CD8-positive, alpha-beta memory T cell (primary cell): ENCODE measurements around the gene DEK. TPM values are rescaled to one million over a fixed set of nuclear protein-coding genes. Genes with fewer than 3 reads are reported as not detected.
"Not testable (repeated sequence)": the region's sequence is repeated elsewhere in the genome, so short reads cannot be mapped to it uniquely, and the experiment has no call there.

Source experiments
- CTCF ChIA-PET: fragments of 350-600 bp; sonication (Branson Sonifier 250); formaldehyde crosslinking; loops from one replicate; lab custom pipeline; 2021; ENCODE audit warnings: antibody characterized with exemption; lab: Charles Lee
- POLR2A ChIA-PET: fragments of 350-600 bp; sonication (Branson Sonifier 250); formaldehyde crosslinking; loops from one replicate; lab custom pipeline; 2021; ENCODE audit warnings: antibody characterized with exemption; lab: Charles Lee
- DNase-seq, 5 donors: peaks; one replicate each; pipeline versions ENCODE4 v3.0.0 to v3.0.0-alpha.2; 2020 to 2022; ENCODE audit warnings: mixed read lengths in 1 of 5
- H3K27ac ChIP-seq: one replicate; pipeline ENCODE4 v1.7.0; 2013; ENCODE audit warnings: low read depth, mild to moderate bottlenecking, low read length, moderate library complexity
- H3K27me3 ChIP-seq: 2 replicates; pipeline ENCODE4 v1.7.0; 2013; ENCODE audit warnings: low read length, mild to moderate bottlenecking; ENCODE audit not compliant: insufficient read depth, poor library complexity, severe bottlenecking
- H3K36me3 ChIP-seq: 2 replicates; pipeline ENCODE4 v1.7.0; 2013; ENCODE audit warnings: mild to moderate bottlenecking, low read length, moderate library complexity; ENCODE audit not compliant: insufficient read depth
- H3K4me1 ChIP-seq: 2 replicates; pipeline ENCODE4 v1.7.0; 2013; ENCODE audit warnings: mild to moderate bottlenecking, low read length, moderate library complexity; ENCODE audit not compliant: insufficient read depth
- H3K4me3 ChIP-seq: 2 replicates; pipeline ENCODE4 v1.7.0; 2013; ENCODE audit warnings: mild to moderate bottlenecking, low read length
- H3K9me3 ChIP-seq: 2 replicates; pipeline ENCODE4 v1.7.0; 2013; ENCODE audit warnings: mild to moderate bottlenecking, low read length
- H3K27ac Mint-ChIP-seq, 8 donors: one replicate each; pipeline ENCODE4 v1.8.0; 2020 to 2021; ENCODE audit warnings: mixed read lengths in 8 of 8, mild to moderate bottlenecking in 6 of 8, inconsistent platforms in 3 of 8, moderate library complexity in 3 of 8
- H3K27me3 Mint-ChIP-seq, 2 donors: one replicate each; pipeline ENCODE4 v1.8.0; 2020 to 2021; ENCODE audit warnings: mixed read lengths in 2 of 2, mild to moderate bottlenecking in 1 of 2, moderate library complexity in 1 of 2
- H3K36me3 Mint-ChIP-seq, 3 donors: one replicate each; pipeline ENCODE4 v1.8.0; 2020 to 2021; ENCODE audit warnings: mixed read lengths in 3 of 3, inconsistent platforms in 1 of 3, mild to moderate bottlenecking in 1 of 3
- H3K4me1 Mint-ChIP-seq, 3 donors: one replicate each; pipeline ENCODE4 v1.8.0; 2020 to 2021; ENCODE audit warnings: mixed read lengths in 3 of 3, inconsistent platforms in 1 of 3, mild to moderate bottlenecking in 1 of 3
- H3K4me3 Mint-ChIP-seq, 7 donors: one replicate each; pipeline ENCODE4 v1.8.0; 2020 to 2021; ENCODE audit warnings: mixed read lengths in 7 of 7, mild to moderate bottlenecking in 6 of 7, moderate library complexity in 4 of 7, inconsistent platforms in 2 of 7
- H3K9me3 Mint-ChIP-seq, 5 donors: one replicate each; pipeline ENCODE4 v1.8.0; 2020 to 2022; ENCODE audit warnings: mixed read lengths in 5 of 5, mild to moderate bottlenecking in 3 of 5, moderate library complexity in 2 of 5, inconsistent platforms in 1 of 5
- polyA plus RNA-seq: library from polyadenylated mRNA; unstranded; fragments of 300-500 nt; fragmentation: Illumina TruSeq; gene quantifications from one replicate; pipeline ENCODE4 v1.2.3, GENCODE V29; 2021
- total RNA-seq, 2 experiments: library from RNA; stranded (reverse); gene quantifications; one replicate each; pipeline ENCODE4 v1.2.3, GENCODE V29; 2021

DEK gene
- total and polyA plus RNA-seq, 3 experiments from 2014 or later: 90.3 to 181 (median 174) TPM

DNA sequence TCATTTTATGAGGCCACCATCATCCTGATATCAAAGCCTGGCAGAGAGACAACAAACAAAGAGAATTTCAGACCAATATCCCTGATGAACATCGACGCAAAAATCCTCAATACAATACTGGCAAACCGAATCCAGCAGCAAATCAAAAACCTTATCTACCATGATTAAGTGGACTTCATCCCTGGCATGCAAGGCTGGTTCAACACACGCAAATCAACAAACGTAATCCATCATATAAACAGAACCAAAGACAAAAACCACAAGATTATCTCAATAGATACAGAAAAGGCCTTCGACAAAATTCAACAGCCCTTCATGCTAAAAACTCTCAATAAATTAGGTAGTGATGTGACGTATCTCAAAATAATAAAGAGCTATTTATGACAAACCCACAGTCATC, 32.5 kb downstream of the DEK start:
- H3K36me3 ChIP-seq: peaks cover 11% of the 10 kb centered on the region
- CTCF ChIA-PET, POLR2A ChIA-PET, H3K4me3 ChIP-seq, DNase-seq, H3K4me1 ChIP-seq, H3K27me3 ChIP-seq, H3K27ac ChIP-seq, H3K27me3 Mint-ChIP-seq, H3K4me3 Mint-ChIP-seq, H3K9me3 ChIP-seq: not testable (repeated sequence)
- Mint-ChIP-seq H3K4me1 (peaks cover 21 to 40% (median 26%) of the 10 kb centered on the region in 3 donors), H3K27ac (peak overlapping the region in 1 of 8 donors; percentile 12), H3K9me3 (peaks cover 9 to 43% (median 29%) of the 10 kb centered on the region in 5 donors), H3K36me3 (peaks cover 59 to 95% (median 69%) of the 10 kb centered on the region in 3 donors)

DNA sequence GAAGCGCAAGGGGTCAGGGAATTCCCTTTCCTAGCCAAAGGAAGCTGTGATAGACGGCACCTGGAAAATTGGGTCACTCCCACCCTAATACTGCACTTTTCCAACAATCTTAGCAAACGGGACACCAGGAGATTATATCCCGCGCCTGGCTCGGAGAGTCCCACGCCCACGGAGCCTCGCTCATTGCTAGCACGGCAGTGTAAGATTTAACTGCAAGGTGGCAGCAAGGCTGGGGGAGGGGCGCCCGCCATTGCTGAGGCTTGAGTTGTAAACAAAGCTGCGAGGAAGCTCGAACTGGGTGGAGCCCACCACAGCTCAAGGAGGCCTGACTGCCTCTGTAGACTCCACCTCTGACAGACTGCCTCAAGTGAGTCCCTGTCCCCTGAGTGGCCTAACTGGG, 35.7 kb downstream of the DEK start:
- H3K27me3 ChIP-seq, H3K9me3 ChIP-seq, DNase-seq, H3K4me1 ChIP-seq, H3K4me3 ChIP-seq, POLR2A ChIA-PET, CTCF ChIA-PET, H3K4me3 Mint-ChIP-seq, H3K27ac Mint-ChIP-seq, H3K27ac ChIP-seq, H3K36me3 ChIP-seq, H3K27me3 Mint-ChIP-seq: not testable (repeated sequence)
- peaks cover 49 to 91% (median 49%) of the 10 kb centered on the region in 3 donors for H3K36me3 Mint-ChIP-seq
- H3K9me3 Mint-ChIP-seq: peaks cover 0 to 34% (median 29%) of the 10 kb centered on the region in 5 donors
- H3K4me1 Mint-ChIP-seq: peaks cover 21 to 33% (median 29%) of the 10 kb centered on the region in 3 donors

DNA sequence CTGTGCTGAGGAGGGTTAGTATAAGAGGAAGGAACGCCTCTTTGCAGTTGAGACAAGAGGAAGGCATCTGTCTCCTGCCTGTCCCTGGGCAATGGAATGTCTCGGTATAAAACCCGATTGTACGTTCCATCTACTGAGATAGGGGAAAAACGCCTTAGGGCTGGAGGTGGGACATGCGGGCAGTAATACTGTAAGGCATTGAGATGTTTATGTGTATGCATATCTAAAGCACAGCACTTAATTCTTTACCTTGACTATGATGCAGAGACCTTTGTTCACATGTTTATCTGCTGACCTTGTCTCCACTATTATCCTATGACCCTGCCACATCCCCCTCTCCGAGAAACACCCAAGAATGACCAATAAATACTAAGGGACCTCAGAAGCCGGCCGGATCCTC, 37.2 kb downstream of the DEK start:
- H3K4me3 Mint-ChIP-seq, H3K27ac ChIP-seq, H3K27me3 Mint-ChIP-seq, H3K27me3 ChIP-seq, DNase-seq, CTCF ChIA-PET, H3K9me3 ChIP-seq, H3K4me3 ChIP-seq, H3K4me1 ChIP-seq, POLR2A ChIA-PET, H3K36me3 ChIP-seq: not testable (repeated sequence)
- peak overlapping the region in 4 of 8 donors; percentile 41 to 68 (median 52) for H3K27ac Mint-ChIP-seq
- H3K9me3 Mint-ChIP-seq: peaks cover 0 to 25% (median 21%) of the 10 kb centered on the region in 5 donors
- peaks cover 14 to 24% (median 23%) of the 10 kb centered on the region in 3 donors for H3K4me1 Mint-ChIP-seq
- H3K36me3 Mint-ChIP-seq: peaks cover 37 to 90% (median 42%) of the 10 kb centered on the region in 3 donors

DNA sequence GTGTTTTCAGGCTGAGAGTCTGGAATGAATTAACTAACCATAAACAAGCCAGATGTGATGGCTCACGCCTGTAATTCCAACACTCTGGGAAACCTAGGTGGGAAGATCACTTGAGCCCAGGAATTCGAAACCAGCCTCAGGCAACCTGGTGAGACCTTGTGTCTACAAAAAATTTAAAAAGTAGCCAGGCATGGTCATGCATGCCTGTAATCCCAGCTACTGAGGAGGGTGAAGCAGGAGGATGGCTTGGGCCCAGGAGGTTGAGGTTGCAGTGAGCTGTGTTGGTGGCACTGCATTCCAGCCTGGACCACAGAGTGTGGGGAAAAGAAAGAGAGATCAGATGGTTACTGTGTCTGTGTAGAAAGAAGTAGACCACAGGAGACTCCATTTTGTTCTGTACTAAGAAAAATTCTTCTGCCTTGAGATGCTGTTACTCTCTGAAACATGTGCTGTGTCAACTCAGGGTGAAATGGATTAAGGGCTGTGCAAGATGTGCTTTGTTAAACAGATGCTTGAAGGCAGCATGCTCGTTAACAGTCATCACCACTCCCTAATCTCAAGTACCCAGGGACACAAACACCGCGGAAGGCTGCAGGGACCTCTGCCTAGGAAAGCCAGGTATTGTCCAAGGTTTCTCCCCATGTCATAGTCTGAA, 37.8 kb downstream of the DEK start:
- CTCF ChIA-PET: interaction anchor here (1.2 kb wide), 1 partner anchor 27 kb away, joined by 3 read pairs; no protein-coding TSS in a partner anchor
- H3K27ac ChIP-seq, H3K4me1 ChIP-seq, POLR2A ChIA-PET, H3K27me3 ChIP-seq, DNase-seq, H3K9me3 ChIP-seq, H3K36me3 ChIP-seq, H3K27me3 Mint-ChIP-seq, H3K4me3 Mint-ChIP-seq, H3K4me3 ChIP-seq: not testable (repeated sequence)
- H3K36me3 Mint-ChIP-seq: peaks cover 31 to 89% (median 38%) of the 10 kb centered on the region in 3 donors
- peaks cover 13 to 20% (median 18%) of the 10 kb centered on the region in 3 donors for H3K4me1 Mint-ChIP-seq
- peak overlapping the region in 4 of 8 donors; percentile 23 to 57 (median 45) for H3K27ac Mint-ChIP-seq
- H3K9me3 Mint-ChIP-seq: peaks cover 0 to 20% (median 17%) of the 10 kb centered on the region in 5 donors

DNA sequence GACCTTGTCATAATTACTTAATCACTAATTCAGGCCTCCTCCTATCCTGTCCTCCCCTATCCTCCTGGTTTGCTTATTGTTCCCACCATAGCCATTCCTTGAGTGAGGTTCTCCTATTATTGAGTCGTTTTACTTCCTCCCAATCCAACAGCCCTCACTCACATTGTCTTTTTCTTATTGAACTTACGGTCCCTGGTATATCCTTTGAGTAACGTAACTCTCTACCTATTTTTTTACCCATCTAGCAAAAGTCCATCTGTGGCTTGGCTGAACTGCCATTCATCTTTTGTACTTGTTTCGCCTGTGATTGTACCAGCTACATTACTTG, 43.1 kb downstream of the DEK start:
- no peak overlapping the region for H3K4me3 ChIP-seq
- peaks cover 8% of the 10 kb centered on the region for H3K36me3 ChIP-seq
- H3K27ac ChIP-seq: no peak overlapping the region
- H3K4me1 Mint-ChIP-seq: peaks cover 0 to 7% (median 0%) of the 10 kb centered on the region in 3 donors
- H3K27me3 ChIP-seq: no peaks in the 10 kb centered on the region
- no peaks in the 10 kb centered on the region for H3K9me3 Mint-ChIP-seq
- ChIA-PET CTCF (no interaction called here), POLR2A (no interaction called here)
- H3K27ac Mint-ChIP-seq: peak overlapping the region in 2 of 8 donors; percentile 17 to 51
- peaks cover 0 to 75% (median 30%) of the 10 kb centered on the region in 3 donors for H3K36me3 Mint-ChIP-seq
- H3K4me1 ChIP-seq: no peaks in the 10 kb centered on the region
- H3K4me3 Mint-ChIP-seq: no peak overlapping the region
- DNase-seq: no peak
- no peaks in the 10 kb centered on the region for H3K27me3 Mint-ChIP-seq
- H3K9me3 ChIP-seq: no peaks in the 10 kb centered on the region

DNA sequence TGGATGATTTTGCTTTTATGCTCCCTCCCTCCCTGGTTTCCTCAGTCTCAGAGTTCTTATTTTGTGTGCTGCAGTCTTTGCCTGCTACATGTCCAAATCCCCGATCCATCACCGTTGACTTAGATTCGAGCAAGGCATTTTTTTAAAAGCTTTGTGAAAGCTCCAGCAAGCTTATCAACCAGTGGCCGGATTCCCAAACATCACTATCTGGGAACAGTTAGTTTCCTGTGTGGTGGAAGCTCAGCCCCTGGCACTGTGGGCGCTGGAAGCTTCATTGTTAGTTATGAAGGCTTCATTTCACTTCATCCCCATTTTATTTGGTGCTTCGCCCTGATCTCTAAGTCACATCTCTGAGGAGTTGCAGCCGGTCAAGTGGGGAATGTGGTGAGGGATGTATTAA, 44.7 kb downstream of the DEK start:
- H3K27me3 ChIP-seq: no peaks in the 10 kb centered on the region
- H3K27ac Mint-ChIP-seq: peak overlapping the region in 4 of 8 donors; percentile 15 to 82 (median 36)
- no peak overlapping the region for H3K27ac ChIP-seq
- ChIA-PET CTCF (no interaction called here), POLR2A (no interaction called here)
- H3K36me3 Mint-ChIP-seq: peaks cover 0 to 70% (median 24%) of the 10 kb centered on the region in 3 donors
- no peak overlapping the region for H3K4me3 ChIP-seq
- H3K4me1 ChIP-seq: no peaks in the 10 kb centered on the region
- H3K4me3 Mint-ChIP-seq: no peak overlapping the region
- H3K9me3 Mint-ChIP-seq: no peaks in the 10 kb centered on the region
- no peak for DNase-seq
- H3K4me1 Mint-ChIP-seq: peaks cover 0 to 10% (median 4%) of the 10 kb centered on the region in 3 donors
- no peaks in the 10 kb centered on the region for H3K9me3 ChIP-seq
- peaks cover 8% of the 10 kb centered on the region for H3K36me3 ChIP-seq
- no peaks in the 10 kb centered on the region for H3K27me3 Mint-ChIP-seq

DNA sequence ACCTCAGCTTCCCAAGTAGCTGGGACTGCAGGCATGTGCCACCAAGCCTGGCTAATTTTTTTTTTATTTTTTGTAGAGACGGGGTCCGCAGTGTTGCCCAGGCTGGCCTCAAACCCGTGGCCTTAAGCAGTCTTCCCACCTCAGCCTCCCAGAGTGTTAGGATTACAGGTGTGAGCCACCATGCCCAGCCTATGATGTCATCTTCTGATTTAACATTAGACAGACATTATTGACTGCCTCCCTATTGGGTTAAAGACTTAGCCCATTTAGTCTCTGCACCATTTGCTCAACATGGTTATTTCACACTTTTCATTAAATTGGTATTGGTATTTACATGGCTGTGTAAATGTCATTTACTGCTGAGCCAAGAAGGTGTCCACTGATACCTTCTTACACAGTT, 46.1 kb downstream of the DEK start:
- no peaks in the 10 kb centered on the region for H3K9me3 ChIP-seq
- Mint-ChIP-seq H3K36me3 (peaks cover 6 to 69% (median 28%) of the 10 kb centered on the region in 3 donors), H3K9me3 (no peaks in the 10 kb centered on the region), H3K27ac (peak overlapping the region in 1 of 8 donors; percentile 75), H3K27me3 (no peaks in the 10 kb centered on the region), H3K4me1 (peaks cover 6 to 23% (median 12%) of the 10 kb centered on the region in 3 donors), H3K4me3 (no peak overlapping the region)
- H3K27me3 ChIP-seq: no peaks in the 10 kb centered on the region
- CTCF ChIA-PET: no interaction called here
- H3K4me1 ChIP-seq: no peaks in the 10 kb centered on the region
- POLR2A ChIA-PET: no interaction called here
- no peak overlapping the region for H3K27ac ChIP-seq
- H3K4me3 ChIP-seq: no peak overlapping the region
- no peak for DNase-seq
- peaks cover 8% of the 10 kb centered on the region for H3K36me3 ChIP-seq

DNA sequence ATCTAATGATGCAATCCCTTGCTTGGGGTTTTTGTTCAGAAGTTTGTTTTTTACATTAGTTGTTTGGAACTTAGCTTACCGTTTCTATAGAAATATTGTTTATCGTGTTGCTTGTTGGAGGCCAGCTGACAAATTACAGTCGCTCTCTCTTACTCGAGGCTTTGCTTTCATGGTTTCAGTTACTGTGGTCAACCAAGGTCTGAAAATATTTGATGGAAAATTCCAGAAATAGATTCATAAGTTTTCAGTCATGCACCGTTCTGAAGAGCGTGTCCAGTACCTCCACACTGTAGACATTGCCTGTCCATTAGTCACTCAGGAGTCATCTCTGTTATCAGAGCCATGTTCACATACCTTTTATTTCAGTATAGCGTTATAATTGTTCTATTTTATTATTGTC, 47.9 kb downstream of the DEK start:
- POLR2A ChIA-PET: no interaction called here
- Histone ChIP-seq H3K4me1 (no peaks in the 10 kb centered on the region), H3K27me3 (no peaks in the 10 kb centered on the region), H3K9me3 (no peaks in the 10 kb centered on the region), H3K4me3 (no peak overlapping the region), H3K36me3 (no peaks in the 10 kb centered on the region), H3K27ac (no peak overlapping the region)
- H3K4me1 Mint-ChIP-seq: peaks cover 6 to 37% (median 23%) of the 10 kb centered on the region in 3 donors
- no peaks in the 10 kb centered on the region for H3K9me3 Mint-ChIP-seq
- no peak overlapping the region for H3K4me3 Mint-ChIP-seq
- H3K36me3 Mint-ChIP-seq: peaks cover 6 to 63% (median 25%) of the 10 kb centered on the region in 3 donors
- H3K27ac Mint-ChIP-seq: peak overlapping the region in 3 of 8 donors; percentile 25 to 58 (median 37)
- CTCF ChIA-PET: no interaction called here
- DNase-seq: no peak
- no peaks in the 10 kb centered on the region for H3K27me3 Mint-ChIP-seq
